Thyroid gland (tissue), 4 donors: ENCODE results near the gene TMEM145. TPM values are rescaled to one million over a fixed set of nuclear protein-coding genes. Genes with fewer than 3 reads are reported as not detected.

Source experiments
- DNase-seq, 2 donors: peaks; one replicate each; pipeline ENCODE4 v3.0.0-alpha.2; 2019
- H3K27ac ChIP-seq, 3 donors: fragments of 200-600 bp; sonication (generic); 1 replicate in 2 of 3; 2 replicates in 1 of 3; pipeline ENCODE4 v1.5.1; 2016 to 2019; ENCODE audit warnings: mild to moderate bottlenecking in 1 of 3, moderate library complexity in 1 of 3
- H3K27me3 ChIP-seq: fragments of 200-600 bp; sonication (generic); one replicate; pipeline ENCODE4 v1.5.1; 2019
- H3K36me3 ChIP-seq, 2 donors: fragments of 200-600 bp; sonication (generic); one replicate each; pipeline ENCODE4 v1.5.1; 2016 to 2019
- H3K4me1 ChIP-seq, 2 donors: fragments of 200-600 bp; sonication (generic); one replicate each; pipeline ENCODE4 v1.5.1; 2017 to 2019
- H3K4me3 ChIP-seq, 3 donors: fragments of 200-600 bp; sonication (generic); replicated peaks in 1 of 3; 1 replicate in 2 of 3; 2 replicates in 1 of 3; pipeline ENCODE4 v1.5.1; 2016; ENCODE audit warnings: mild to moderate bottlenecking in 1 of 3
- H3K9me3 ChIP-seq: fragments of 200-600 bp; sonication (generic); one replicate; pipeline ENCODE4 v1.5.1; 2017
- POLR2A ChIP-seq, 2 donors: fragments of 450-650 bp; IDR thresholded peaks; one replicate each; pipeline ENCODE4 v1.6.1; 2017; ENCODE audit warnings: antibody characterized with exemption in 2 of 2, mild to moderate bottlenecking in 2 of 2, moderate library complexity in 1 of 2
- WGBS, 2 donors: methylation state at CpG; one replicate each; pipeline ENCODE4 v1.1.5; 2017; 5-methylcytosine and 5-hydroxymethylcytosine counted together
- intact Hi-C: fragments of 100-400 bp; cut with DNase I; formaldehyde crosslinking; loops from one replicate; pipeline ENCODE4 v1.15.1; 2023
- total RNA-seq, 4 donors: library from RNA; depleted of rRNA; stranded (reverse); fragments of >200 nt; gene quantifications; one replicate each; pipeline ENCODE4 v1.2.3, GENCODE V29; 2016
- TF ChIP-seq, protein P1 (sequence below), 6 experiments: fragments of 200-600 bp in 3 of 6; fragments of 450-650 bp in 3 of 6; sonication (generic) in 3 of 6; IDR thresholded peaks; one replicate each; pipeline ENCODE4 v1.5.1; 2016 to 2019; ENCODE audit warnings: antibody characterized with exemption in 6 of 6, mild to moderate bottlenecking in 2 of 6, inconsistent platforms in 1 of 6, moderate library complexity in 1 of 6

The TMEM145 gene
- total RNA-seq, 4 donors from 2014 or later, result 2.8 TPM; not detected in 3

DNA sequence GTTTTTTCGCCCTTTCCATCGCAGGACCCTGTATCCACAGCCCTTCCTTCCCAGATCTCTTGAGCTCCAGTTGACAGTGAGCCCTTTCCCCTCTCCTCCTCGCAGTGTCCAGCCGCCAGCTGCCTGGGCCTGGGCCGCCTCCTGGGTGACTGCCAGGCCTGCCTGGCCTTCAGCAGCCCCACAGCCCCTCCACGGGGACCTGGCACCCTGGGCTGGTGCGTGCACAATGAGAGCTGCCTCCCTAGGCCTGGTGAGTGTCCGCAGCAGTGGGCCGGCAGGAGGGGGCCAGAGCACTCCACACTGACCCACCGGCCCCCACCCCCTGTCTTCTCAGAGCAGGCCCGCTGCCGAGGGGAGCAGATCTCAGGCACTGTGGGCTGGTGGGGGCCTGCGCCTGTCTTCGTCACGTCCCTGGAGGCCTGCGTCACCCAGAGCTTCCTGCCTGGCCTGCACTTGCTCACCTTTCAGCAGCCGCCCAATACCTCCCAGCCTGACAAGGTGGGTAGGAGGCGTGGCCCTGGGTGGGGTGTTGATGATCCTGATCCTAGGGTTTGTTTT, 31.3 kb downstream of the TMEM145 start:
- TF ChIP-seq, protein P1, sequence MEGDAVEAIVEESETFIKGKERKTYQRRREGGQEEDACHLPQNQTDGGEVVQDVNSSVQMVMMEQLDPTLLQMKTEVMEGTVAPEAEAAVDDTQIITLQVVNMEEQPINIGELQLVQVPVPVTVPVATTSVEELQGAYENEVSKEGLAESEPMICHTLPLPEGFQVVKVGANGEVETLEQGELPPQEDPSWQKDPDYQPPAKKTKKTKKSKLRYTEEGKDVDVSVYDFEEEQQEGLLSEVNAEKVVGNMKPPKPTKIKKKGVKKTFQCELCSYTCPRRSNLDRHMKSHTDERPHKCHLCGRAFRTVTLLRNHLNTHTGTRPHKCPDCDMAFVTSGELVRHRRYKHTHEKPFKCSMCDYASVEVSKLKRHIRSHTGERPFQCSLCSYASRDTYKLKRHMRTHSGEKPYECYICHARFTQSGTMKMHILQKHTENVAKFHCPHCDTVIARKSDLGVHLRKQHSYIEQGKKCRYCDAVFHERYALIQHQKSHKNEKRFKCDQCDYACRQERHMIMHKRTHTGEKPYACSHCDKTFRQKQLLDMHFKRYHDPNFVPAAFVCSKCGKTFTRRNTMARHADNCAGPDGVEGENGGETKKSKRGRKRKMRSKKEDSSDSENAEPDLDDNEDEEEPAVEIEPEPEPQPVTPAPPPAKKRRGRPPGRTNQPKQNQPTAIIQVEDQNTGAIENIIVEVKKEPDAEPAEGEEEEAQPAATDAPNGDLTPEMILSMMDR (IDR thresholded peaks at IDR 0.05), result no peak
- TF ChIP-seq POLR2A (IDR thresholded peaks at IDR 0.05), result no peak
- Histone ChIP-seq H3K27ac (no peak overlapping the region), H3K4me3 (no peak overlapping the region), H3K27me3 (no peaks in the 10 kb centered on the region), H3K36me3 (peaks cover 8 to 10% of the 10 kb centered on the region in 2 donors), H3K9me3 (no peaks in the 10 kb centered on the region), H3K4me1 (no peaks in the 10 kb centered on the region)
- intact Hi-C loops, result no loop called here
- WGBS, 2 donors, result 93 to 94% methylated on average over 18 of the region's 18 CpGs
- no peak for DNase-seq

DNA sequence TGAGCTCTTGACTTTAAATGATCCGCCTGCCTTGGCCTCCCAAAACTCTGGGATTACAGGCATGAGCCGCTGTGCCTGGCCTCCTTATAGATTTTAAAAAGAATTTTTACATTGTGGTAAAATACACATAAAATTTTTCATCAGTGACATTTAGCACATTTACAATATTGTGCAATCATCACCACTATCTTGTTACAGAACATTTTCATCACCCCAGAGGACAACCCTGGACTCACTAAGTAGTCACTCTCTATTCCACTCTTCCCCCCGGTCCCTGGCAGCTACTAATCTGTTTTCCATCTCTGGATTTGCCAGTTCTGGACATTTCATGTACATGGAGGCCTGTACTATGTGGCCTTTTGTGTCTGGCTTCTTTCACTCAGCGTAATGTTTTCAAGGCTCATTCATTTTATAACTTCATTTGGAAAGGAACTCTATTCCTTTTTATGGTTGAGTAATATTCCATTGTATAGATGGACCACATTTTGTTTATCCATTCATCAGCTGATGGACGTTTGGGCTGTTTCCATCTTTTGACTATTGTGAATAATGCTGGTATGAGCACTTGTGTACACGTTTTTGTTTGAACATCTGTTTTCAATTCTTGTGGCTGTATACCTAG, 32.2 kb downstream of the TMEM145 start:
- H3K4me1 ChIP-seq, result no peaks in the 10 kb centered on the region
- peaks cover 8 to 10% of the 10 kb centered on the region in 2 donors for H3K36me3 ChIP-seq
- no peak for DNase-seq
- no peak overlapping the region for H3K4me3 ChIP-seq
- 89 to 90% methylated on average over 6 of the region's 6 CpGs for WGBS, 2 donors
- H3K27me3 ChIP-seq, result no peaks in the 10 kb centered on the region
- no peak overlapping the region for H3K27ac ChIP-seq
- no peaks in the 10 kb centered on the region for H3K9me3 ChIP-seq
- intact Hi-C loops, result no loop called here
- no peak for TF ChIP-seq POLR2A (IDR thresholded peaks at IDR 0.05)
- TF ChIP-seq, protein P1 (IDR thresholded peaks at IDR 0.05), result no peak

DNA sequence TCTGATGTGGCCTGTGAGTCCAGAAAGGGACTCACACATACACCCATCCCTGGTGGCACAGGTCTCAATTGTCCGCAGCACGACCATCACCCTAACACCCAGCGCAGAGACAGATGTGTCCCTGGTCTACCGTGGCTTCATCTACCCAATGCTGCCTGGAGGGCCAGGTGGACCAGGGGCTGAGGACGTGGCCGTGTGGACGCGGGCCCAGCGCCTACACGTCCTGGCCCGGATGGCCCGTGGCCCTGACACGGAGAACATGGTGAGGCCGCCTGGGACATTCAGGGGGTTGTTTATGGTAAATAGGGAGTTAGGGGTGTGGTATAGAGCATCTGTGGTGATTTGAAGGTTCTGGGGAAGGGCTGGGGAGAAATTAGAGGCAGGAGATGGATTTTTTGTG, 35.1 kb downstream of the TMEM145 start:
- no peak overlapping the region for H3K27ac ChIP-seq
- no peak for DNase-seq
- H3K9me3 ChIP-seq, result no peaks in the 10 kb centered on the region
- no peaks in the 10 kb centered on the region for H3K27me3 ChIP-seq
- WGBS, 2 donors, result 97 to 98% methylated on average over 12 to 14 of the region's 14 CpGs
- H3K4me1 ChIP-seq, result no peaks in the 10 kb centered on the region
- H3K4me3 ChIP-seq, result no peak overlapping the region
- H3K36me3 ChIP-seq, result peaks cover 8 to 10% of the 10 kb centered on the region in 2 donors
- intact Hi-C loops, result no loop called here
- no peak for TF ChIP-seq POLR2A (IDR thresholded peaks at IDR 0.05)
- TF ChIP-seq, protein P1 (IDR thresholded peaks at IDR 0.05), result no peak

DNA sequence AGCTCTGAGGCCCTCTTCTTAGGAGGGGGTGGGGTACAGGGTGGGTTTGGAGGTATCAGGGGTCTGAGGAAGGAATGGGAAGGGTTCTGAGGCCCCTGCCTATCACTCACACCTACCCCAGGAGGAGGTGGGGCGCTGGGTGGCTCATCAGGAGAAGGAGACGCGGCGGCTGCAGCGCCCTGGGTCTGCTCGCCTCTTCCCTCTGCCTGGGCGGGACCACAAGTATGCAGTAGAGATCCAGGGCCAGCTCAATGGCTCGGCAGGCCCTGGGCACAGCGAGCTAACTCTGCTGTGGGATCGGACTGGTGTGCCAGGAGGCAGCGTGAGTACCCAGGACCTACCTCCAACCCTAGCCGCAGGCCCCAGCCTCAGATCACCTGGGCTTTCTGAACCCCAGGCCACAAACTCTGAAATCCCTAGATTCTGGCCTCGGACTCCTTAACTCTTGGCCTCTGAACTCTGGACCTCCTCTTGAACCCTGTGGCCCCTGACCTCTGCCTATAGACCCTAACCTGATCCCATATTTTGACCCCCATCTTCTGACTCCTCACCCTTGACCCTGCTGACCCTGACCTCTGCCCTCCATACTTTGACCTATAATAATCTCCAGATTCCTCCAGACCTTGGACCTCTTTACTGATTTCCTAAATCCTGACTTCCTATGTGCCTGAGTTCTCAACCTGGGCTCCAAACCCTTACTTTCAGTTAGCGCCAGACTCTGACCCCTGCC, 36.4 kb downstream of the TMEM145 start:
- no peak overlapping the region for H3K27ac ChIP-seq
- peaks cover 6 to 7% of the 10 kb centered on the region in 2 donors for H3K36me3 ChIP-seq
- no peaks in the 10 kb centered on the region for H3K27me3 ChIP-seq
- WGBS, 2 donors, result 95 to 96% methylated on average over 14 of the region's 14 CpGs
- intact Hi-C loops, result no loop called here
- TF ChIP-seq, protein P1 (IDR thresholded peaks at IDR 0.05), result no peak
- TF ChIP-seq POLR2A (IDR thresholded peaks at IDR 0.05), result no peak
- no peak overlapping the region for H3K4me3 ChIP-seq
- no peaks in the 10 kb centered on the region for H3K9me3 ChIP-seq
- DNase-seq, result no peak
- H3K4me1 ChIP-seq, result no peaks in the 10 kb centered on the region

- Histone ChIP-seq H3K36me3 (no peaks in the 10 kb centered on the region), H3K4me1 (no peaks in the 10 kb centered on the region), H3K9me3 (no peaks in the 10 kb centered on the region), H3K4me3 (no peak overlapping the region), H3K27me3 (no peaks in the 10 kb centered on the region), H3K27ac (no peak overlapping the region)
- DNase-seq, result no peak
- TF ChIP-seq POLR2A (IDR thresholded peaks at IDR 0.05), result no peak
- TF ChIP-seq, protein P1 (IDR thresholded peaks at IDR 0.05), result no peak
- WGBS, 2 donors, result 100% methylated on average over 1 to 3 of the region's 3 CpGs
- intact Hi-C loops, result no loop called here
These were observed 37.3 kb downstream of the TMEM145 start for GRCh38 chr19:42350417-42350816.
